ENCODE data around the gene TRANK1. TPM values are rescaled to one million over a fixed set of nuclear protein-coding genes. Genes with fewer than 3 reads are reported as not detected.
"Not testable (repeated sequence)": the region's sequence is repeated elsewhere in the genome, so short reads cannot be mapped to it uniquely, and the experiment has no call there.

Gene TRANK1
- total RNA-seq, 2 experiments from 2014 or later = 39.2 to 44.8 TPM

DNA sequence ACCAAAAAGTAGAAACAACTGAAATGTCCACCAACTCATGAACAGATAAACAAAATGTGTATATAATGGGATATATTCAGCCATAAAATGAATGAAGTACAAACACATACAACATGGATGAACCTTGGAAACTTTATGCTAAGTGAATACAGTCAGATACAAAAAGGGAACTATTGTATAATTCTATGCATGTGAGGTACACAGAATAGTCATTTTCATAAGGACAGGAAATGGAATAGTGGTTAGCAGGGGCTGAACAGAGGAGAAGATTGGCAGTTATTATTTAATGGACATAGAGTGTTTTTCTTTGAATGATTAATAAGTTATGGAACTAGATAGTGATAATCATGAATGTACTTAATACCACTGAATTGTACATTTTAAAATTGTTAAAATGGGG lies 20.0 kb upstream of the TRANK1 start:
- TF ChIP-seq, protein P1, sequence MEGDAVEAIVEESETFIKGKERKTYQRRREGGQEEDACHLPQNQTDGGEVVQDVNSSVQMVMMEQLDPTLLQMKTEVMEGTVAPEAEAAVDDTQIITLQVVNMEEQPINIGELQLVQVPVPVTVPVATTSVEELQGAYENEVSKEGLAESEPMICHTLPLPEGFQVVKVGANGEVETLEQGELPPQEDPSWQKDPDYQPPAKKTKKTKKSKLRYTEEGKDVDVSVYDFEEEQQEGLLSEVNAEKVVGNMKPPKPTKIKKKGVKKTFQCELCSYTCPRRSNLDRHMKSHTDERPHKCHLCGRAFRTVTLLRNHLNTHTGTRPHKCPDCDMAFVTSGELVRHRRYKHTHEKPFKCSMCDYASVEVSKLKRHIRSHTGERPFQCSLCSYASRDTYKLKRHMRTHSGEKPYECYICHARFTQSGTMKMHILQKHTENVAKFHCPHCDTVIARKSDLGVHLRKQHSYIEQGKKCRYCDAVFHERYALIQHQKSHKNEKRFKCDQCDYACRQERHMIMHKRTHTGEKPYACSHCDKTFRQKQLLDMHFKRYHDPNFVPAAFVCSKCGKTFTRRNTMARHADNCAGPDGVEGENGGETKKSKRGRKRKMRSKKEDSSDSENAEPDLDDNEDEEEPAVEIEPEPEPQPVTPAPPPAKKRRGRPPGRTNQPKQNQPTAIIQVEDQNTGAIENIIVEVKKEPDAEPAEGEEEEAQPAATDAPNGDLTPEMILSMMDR (IDR thresholded peaks at IDR 0.05) = no peak
- H3K27me3 ChIP-seq (ENCODE audit: control insufficient read depth in 1 of 2, insufficient read depth in 2 of 2, low read length in 2 of 2) = no peaks in the 10 kb centered on the region
- peaks cover 6% of the 10 kb centered on the region for H3K4me1 ChIP-seq (ENCODE audit: insufficient read depth, low read length)
- Mint-ChIP-seq H3K27me3 (no peaks in the 10 kb centered on the region), H3K4me3 (no peak overlapping the region), H3K27ac (no peak overlapping the region), H3K4me1 (ENCODE audit: low read depth) (peaks cover 11% of the 10 kb centered on the region), H3K9me3 (no peaks in the 10 kb centered on the region), H3K36me3 (ENCODE audit: low read depth) (no peaks in the 10 kb centered on the region)
- no peak overlapping the region for H3K27ac ChIP-seq (ENCODE audit: low read depth in 1 of 2, low read length in 2 of 2)
- intact Hi-C loops (cut with DNase I, micrococcal nuclease) = no loop called here
- ChIA-PET POLR2A (no interaction called here), CTCF (no interaction called here)
- no peaks in the 10 kb centered on the region for H3K36me3 ChIP-seq (ENCODE audit: insufficient read depth, low read length)
- DNase-seq (no peak), ATAC-seq (ENCODE audit: poor library complexity) (no peak)
- H3K9me3 ChIP-seq (ENCODE audit: control insufficient read depth in 1 of 2, insufficient read depth in 1 of 2, low read length in 2 of 2) = no peaks in the 10 kb centered on the region
- H3K4me3 ChIP-seq (ENCODE audit: low read length) = no peak overlapping the region

DNA sequence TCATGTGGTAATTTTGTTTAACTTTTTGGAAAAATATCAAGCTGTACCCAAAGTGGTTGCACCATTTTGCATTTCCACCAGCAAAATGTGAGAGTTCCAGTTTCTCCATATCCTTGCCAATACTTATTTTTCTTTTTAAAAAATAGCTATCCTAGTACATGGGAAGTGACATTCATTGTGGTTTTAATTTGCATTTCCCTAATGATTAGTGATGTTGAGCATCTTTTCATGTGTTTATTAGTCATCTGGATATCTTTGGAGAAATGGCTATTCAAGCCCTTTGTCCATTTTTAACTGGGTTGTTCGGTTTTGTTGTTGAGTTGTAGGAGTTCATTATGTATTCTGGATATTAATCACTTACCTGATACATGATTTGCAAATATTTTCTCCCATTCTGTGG lies 19.5 kb upstream of the TRANK1 start:
- H3K36me3 Mint-ChIP-seq (ENCODE audit: low read depth) = no peaks in the 10 kb centered on the region
- no peak overlapping the region for H3K4me3 Mint-ChIP-seq
- TF ChIP-seq, protein P1 (IDR thresholded peaks at IDR 0.05) = no peak
- intact Hi-C loops (cut with DNase I, micrococcal nuclease) = no loop called here
- Histone ChIP-seq H3K9me3 (ENCODE audit: control insufficient read depth in 1 of 2, insufficient read depth in 1 of 2, low read length in 2 of 2) (no peaks in the 10 kb centered on the region), H3K36me3 (ENCODE audit: insufficient read depth, low read length) (no peaks in the 10 kb centered on the region), H3K4me3 (ENCODE audit: low read length) (no peak overlapping the region), H3K4me1 (ENCODE audit: insufficient read depth, low read length) (peaks cover 2% of the 10 kb centered on the region), H3K27ac (ENCODE audit: low read depth in 1 of 2, low read length in 2 of 2) (no peak overlapping the region), H3K27me3 (ENCODE audit: control insufficient read depth in 1 of 2, insufficient read depth in 2 of 2, low read length in 2 of 2) (no peaks in the 10 kb centered on the region)
- H3K4me1 Mint-ChIP-seq (ENCODE audit: low read depth) = peaks cover 6% of the 10 kb centered on the region
- no peak overlapping the region for H3K27ac Mint-ChIP-seq
- CTCF ChIA-PET = interaction anchor here (0.8 kb wide), 1 partner anchor 14 kb away, joined by 3 read pairs; no protein-coding TSS in a partner anchor
- ATAC-seq (ENCODE audit: poor library complexity) = no peak
- POLR2A ChIA-PET = no interaction called here
- no peaks in the 10 kb centered on the region for H3K9me3 Mint-ChIP-seq
- H3K27me3 Mint-ChIP-seq = no peaks in the 10 kb centered on the region
- no peak for DNase-seq

DNA sequence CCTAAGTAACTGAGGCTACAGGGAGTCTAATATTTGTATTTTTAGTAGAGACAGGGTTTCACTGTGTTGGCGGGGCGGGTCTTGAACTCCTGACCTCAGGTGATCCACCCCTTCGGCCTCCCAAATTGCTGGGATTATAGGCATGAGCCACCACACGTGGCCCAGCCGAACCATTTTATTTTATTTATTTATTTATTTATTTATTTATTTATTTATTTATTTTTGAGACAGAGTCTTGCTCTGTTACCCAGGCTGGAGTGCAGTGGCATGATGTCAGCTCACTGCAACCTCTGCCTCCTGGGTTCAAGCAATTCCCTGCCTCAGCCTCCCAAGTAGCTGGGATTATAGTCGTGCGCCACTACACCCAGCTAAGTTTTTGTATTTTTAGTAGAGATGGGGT lies 18.2 kb upstream of the TRANK1 start:
- H3K4me1 ChIP-seq (ENCODE audit: insufficient read depth, low read length); H3K27ac ChIP-seq (ENCODE audit: low read depth in 1 of 2, low read length in 2 of 2); H3K27ac Mint-ChIP-seq; H3K9me3 Mint-ChIP-seq; H3K4me3 ChIP-seq (ENCODE audit: low read length); H3K27me3 ChIP-seq (ENCODE audit: control insufficient read depth in 1 of 2, insufficient read depth in 2 of 2, low read length in 2 of 2); H3K36me3 ChIP-seq (ENCODE audit: insufficient read depth, low read length); intact Hi-C loops (cut with DNase I, micrococcal nuclease); ATAC-seq (ENCODE audit: poor library complexity); H3K27me3 Mint-ChIP-seq; H3K4me1 Mint-ChIP-seq (ENCODE audit: low read depth); H3K4me3 Mint-ChIP-seq; DNase-seq; H3K36me3 Mint-ChIP-seq (ENCODE audit: low read depth); H3K9me3 ChIP-seq (ENCODE audit: control insufficient read depth in 1 of 2, insufficient read depth in 1 of 2, low read length in 2 of 2); CTCF ChIA-PET: not testable (repeated sequence)
- POLR2A ChIA-PET = interaction anchor here (0.7 kb wide), 1 partner anchor 54 kb away, joined by 3 read pairs; no protein-coding TSS in a partner anchor

DNA sequence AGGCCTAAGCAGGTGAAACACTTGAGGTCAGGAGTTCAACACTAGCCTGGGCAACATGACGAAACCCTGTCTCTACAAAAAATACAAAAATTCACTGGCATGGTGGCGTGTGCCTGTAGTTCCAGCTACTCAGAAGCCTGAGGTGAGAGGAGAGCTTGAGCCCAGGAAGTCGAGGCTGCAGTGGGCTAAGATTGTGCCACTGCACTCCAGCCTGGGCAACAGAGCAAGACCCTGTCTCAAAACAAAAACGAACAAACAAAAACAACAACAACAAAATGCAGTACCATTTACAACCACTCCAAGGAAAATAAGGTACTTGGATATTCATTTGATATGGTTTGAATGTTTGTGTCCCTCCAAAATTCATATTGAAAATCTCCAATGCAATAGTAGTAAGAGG lies 15.6 kb upstream of the TRANK1 start:
- Histone ChIP-seq H3K27ac (ENCODE audit: low read depth in 1 of 2, low read length in 2 of 2) (no peak overlapping the region), H3K4me3 (ENCODE audit: low read length) (no peak overlapping the region), H3K36me3 (ENCODE audit: insufficient read depth, low read length) (no peaks in the 10 kb centered on the region), H3K9me3 (ENCODE audit: control insufficient read depth in 1 of 2, insufficient read depth in 1 of 2, low read length in 2 of 2) (no peaks in the 10 kb centered on the region), H3K4me1 (ENCODE audit: insufficient read depth, low read length) (peaks cover 5% of the 10 kb centered on the region), H3K27me3 (ENCODE audit: control insufficient read depth in 1 of 2, insufficient read depth in 2 of 2, low read length in 2 of 2) (no peaks in the 10 kb centered on the region)
- H3K36me3 Mint-ChIP-seq (ENCODE audit: low read depth) = no peaks in the 10 kb centered on the region
- no peaks in the 10 kb centered on the region for H3K27me3 Mint-ChIP-seq
- H3K4me1 Mint-ChIP-seq (ENCODE audit: low read depth) = peaks cover 5% of the 10 kb centered on the region
- H3K4me3 Mint-ChIP-seq = no peak overlapping the region
- TF ChIP-seq, protein P1 (IDR thresholded peaks at IDR 0.05) = no peak
- ATAC-seq (ENCODE audit: poor library complexity) = no peak
- intact Hi-C loops (cut with DNase I, micrococcal nuclease) = no loop called here
- no peak overlapping the region for H3K27ac Mint-ChIP-seq
- CTCF ChIA-PET = interaction anchor here (2.9 kb wide), 1 partner anchor 92 kb away, joined by 23 read pairs; no protein-coding TSS in a partner anchor
- POLR2A ChIA-PET = no interaction called here
- DNase-seq = no peak
- H3K9me3 Mint-ChIP-seq = no peaks in the 10 kb centered on the region
